HG03469 (cell line): ENCODE data around the gene KLHL10.

Experiments used
- ATAC-seq: cut with Tn5 transposase; IDR thresholded peaks from one replicate; pipeline ENCODE4 v1.9.1; 2021; ENCODE audit warnings: mild to moderate bottlenecking, moderate library complexity, moderate number of reproducible peaks; ENCODE audit not compliant: unreplicated experiment

KLHL10 gene

DNA sequence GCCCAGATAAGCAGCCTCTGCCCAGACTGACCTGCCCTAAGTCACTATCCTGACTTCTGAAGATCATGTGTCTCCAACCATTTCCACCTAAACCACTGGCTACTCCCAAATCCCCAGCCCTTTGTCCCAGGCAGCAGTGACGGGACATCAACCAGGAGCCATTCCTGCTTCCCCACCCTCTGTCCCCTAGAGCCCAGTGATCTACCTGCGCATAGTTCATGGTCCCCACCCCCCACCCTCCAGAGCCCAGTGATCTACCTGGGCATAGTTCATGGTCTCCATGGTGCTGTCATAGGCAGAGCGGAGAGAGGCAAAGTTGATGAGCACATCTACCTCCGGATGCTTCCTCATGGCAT is 54.4 kb downstream of the KLHL10 start:
- no peak for ATAC-seq

DNA sequence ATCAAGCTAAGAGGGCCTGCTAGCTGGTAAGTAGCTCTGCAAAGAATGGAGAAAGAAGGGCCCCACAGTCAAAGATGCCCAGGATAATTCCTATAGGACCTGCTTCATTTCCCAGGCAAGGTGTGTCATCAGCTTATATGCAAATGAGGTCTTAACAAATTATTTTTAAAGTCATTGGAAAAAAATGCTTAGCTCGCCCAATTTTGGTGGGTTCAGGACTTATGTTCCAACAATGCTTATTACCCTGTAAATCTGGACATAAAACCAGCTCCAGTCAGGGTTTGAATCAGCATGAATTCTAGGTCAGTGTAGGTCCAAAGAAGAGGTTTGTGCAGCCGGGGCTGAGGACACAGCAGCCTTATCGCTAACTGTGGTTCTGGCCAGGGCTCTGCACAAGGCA is 55.8 kb downstream of the KLHL10 start:
- ATAC-seq, result no peak

DNA sequence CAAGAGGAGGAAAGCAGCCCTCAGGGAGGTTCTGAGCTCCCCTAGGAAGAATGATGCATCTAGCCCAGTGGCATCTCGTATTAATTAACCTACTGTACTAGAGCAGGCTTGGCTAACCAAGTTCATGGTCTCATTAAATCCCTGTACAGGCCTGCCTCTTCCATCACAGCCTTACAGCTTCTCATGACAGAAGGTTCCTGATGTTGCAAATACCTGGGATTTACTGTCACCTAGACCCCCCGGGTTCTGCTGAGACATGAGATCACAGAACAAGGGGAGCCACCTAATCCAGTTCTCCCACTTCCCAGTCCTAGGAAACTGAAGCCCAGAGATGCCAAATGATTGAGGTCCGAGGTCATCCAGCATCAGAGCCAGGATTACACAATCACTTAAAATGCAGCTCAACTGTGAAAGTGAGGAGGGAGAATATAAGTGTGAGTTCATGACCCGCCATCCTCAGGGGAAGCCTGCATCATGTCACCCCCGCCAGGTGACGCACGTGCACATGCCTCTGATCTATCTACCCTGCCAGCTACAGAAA is 57.2 kb downstream of the KLHL10 start:
- ATAC-seq, result no peak

DNA sequence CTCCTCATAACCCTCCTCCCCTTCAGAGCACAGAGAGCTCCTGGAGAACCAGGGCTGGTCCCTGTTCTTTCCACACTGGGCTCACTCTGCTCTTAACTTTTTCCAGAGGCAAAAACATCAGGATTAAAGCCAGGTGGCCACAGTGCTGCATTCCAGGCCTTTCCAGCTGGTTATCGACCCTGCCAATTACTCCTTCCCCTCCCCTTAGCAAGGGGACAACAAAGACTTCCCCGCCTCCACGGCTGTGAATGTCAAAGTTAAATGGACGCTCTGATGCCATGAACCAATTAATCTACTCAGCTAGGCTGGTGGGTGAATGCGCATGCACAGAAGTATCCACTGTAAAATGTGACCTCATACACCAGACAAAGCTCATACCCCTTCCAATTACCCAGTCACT is 58.0 kb downstream of the KLHL10 start:
- no peak for ATAC-seq

DNA sequence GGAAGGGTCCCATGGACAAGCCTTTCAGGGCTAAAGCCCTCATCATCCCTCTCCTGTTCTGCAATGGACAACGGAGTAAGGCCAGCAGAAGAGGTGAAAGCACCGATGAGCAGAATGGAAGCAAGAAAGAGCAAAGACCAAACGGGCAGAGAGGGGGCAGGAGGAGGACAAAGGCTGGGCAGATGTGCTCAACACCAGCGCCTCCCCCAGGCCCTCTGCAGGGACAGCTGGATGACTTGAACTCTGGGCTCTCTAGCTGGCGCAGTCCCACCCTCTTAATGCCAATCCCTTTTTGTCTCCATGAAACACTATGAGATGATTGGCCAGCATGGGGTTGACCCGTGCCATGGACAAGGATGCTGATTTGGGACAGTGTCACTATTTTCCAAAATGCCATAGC is 59.1 kb downstream of the KLHL10 start:
- ATAC-seq, result no peak
